Measurements from ENCODE around the gene LHX4. TPM values are rescaled to one million over a fixed set of nuclear protein-coding genes. Genes with fewer than 3 reads are reported as not detected.

Gene LHX4
- total RNA-seq, 4 donors from 2014 or later = 0.48 to 1.2 TPM; not detected in 2

DNA sequence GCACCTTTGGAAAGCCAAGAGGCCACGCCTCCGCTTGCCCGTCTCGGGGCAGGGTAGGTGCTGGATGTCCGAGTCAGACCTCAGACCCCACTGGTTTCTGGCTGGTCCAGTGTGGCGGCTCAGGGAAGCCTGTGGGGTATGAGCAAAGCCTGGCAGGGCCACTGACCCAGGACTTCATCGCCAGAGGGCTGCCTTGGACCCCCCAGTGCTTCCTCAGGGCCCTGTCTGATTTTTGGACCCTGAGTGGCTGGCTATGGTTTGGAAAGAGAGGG, 20.4 kb downstream of the LHX4 start:
- H3K4me1 ChIP-seq = no peaks in the 10 kb centered on the region
- peaks cover 17% of the 10 kb centered on the region for H3K27me3 ChIP-seq
- intact Hi-C loops (cut with DNase I; ENCODE audit: low total_unique reads) = loop anchor here (10.0 kb wide), 1 partner anchor 224 kb away; no protein-coding TSS in a partner anchor
- no peak overlapping the region for H3K4me3 ChIP-seq
- H3K36me3 ChIP-seq = no peaks in the 10 kb centered on the region
- H3K9me3 ChIP-seq = no peaks in the 10 kb centered on the region
- 66 to 100% methylated on average over 3 to 7 of the region's 7 CpGs for WGBS, 2 donors (ENCODE audit: low coverage in 1 of 2)
- TF ChIP-seq POLR2AphosphoS5 (IDR thresholded peaks at IDR 0.05) = no peak
- TF ChIP-seq POLR2A (IDR thresholded peaks at IDR 0.05) = no peak
- TF ChIP-seq, protein P1, sequence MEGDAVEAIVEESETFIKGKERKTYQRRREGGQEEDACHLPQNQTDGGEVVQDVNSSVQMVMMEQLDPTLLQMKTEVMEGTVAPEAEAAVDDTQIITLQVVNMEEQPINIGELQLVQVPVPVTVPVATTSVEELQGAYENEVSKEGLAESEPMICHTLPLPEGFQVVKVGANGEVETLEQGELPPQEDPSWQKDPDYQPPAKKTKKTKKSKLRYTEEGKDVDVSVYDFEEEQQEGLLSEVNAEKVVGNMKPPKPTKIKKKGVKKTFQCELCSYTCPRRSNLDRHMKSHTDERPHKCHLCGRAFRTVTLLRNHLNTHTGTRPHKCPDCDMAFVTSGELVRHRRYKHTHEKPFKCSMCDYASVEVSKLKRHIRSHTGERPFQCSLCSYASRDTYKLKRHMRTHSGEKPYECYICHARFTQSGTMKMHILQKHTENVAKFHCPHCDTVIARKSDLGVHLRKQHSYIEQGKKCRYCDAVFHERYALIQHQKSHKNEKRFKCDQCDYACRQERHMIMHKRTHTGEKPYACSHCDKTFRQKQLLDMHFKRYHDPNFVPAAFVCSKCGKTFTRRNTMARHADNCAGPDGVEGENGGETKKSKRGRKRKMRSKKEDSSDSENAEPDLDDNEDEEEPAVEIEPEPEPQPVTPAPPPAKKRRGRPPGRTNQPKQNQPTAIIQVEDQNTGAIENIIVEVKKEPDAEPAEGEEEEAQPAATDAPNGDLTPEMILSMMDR (IDR thresholded peaks at IDR 0.05) = no peak
- TF ChIP-seq EP300 (IDR thresholded peaks at IDR 0.05; ENCODE audit: low read depth) = no peak
- H3K27ac ChIP-seq = no peak overlapping the region
- no peak for DNase-seq
- in situ Hi-C loops (cut with MboI; ENCODE audit: low pct_ligation_motif_present in 1 of 4, low pct_unique_long_range_greater_than_20kb in 1 of 4, low sequenced_read_pairs in 3 of 4) = loop anchor here (5.0 to 25.0 kb wide), 4 partner anchors 164 to 237 kb away; no protein-coding TSS in a partner anchor

DNA sequence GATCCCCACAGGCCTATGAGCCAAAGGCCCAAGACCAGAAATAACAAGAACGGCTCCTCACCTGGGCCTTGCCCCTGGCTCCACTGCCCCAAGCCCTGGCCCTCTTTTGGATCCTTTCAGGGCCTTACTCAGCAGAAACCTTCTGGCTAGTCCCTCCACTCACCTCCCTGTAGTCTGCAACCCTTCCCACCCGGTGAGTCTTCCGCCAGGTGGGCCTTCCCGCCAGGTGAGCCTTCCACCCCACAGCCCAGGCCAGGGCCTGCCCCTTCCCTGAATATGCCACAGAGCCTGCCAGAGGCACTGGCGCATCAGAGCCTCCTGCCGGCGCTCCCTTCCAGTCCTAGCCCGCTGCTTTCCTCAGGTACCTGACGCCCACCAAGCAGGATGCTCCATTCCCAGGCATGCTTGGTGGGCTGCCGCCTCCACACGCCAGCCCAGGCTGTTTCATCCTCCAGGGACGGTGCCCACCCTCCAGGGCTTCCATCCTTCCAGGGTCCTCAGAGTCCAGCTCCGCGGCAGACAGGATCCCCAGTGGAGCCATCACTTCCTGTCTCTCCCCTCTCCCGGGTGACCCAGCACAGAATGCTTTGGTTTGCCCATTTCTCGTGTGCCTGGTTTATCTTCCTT, 20.9 kb downstream of the LHX4 start:
- Histone ChIP-seq H3K36me3 (no peaks in the 10 kb centered on the region), H3K27ac (no peak overlapping the region), H3K27me3 (peaks cover 21% of the 10 kb centered on the region), H3K9me3 (no peaks in the 10 kb centered on the region), H3K4me1 (no peaks in the 10 kb centered on the region), H3K4me3 (no peak overlapping the region)
- no peak for DNase-seq
- in situ Hi-C loops (cut with MboI; ENCODE audit: low pct_ligation_motif_present in 1 of 4, low pct_unique_long_range_greater_than_20kb in 1 of 4, low sequenced_read_pairs in 3 of 4) = loop anchor here (5.0 to 25.0 kb wide), 4 partner anchors 164 to 236 kb away; no protein-coding TSS in a partner anchor
- intact Hi-C loops (cut with DNase I; ENCODE audit: low total_unique reads) = loop anchor here (10.0 kb wide), 1 partner anchor 224 kb away; no protein-coding TSS in a partner anchor
- WGBS, 2 donors (ENCODE audit: low coverage in 1 of 2) = 65 to 90% methylated on average over 2 to 16 of the region's 16 CpGs
- no peak for TF ChIP-seq POLR2A (IDR thresholded peaks at IDR 0.05)
- TF ChIP-seq EP300 (IDR thresholded peaks at IDR 0.05; ENCODE audit: low read depth) = no peak
- TF ChIP-seq POLR2AphosphoS5 (IDR thresholded peaks at IDR 0.05) = no peak
- TF ChIP-seq, protein P1 (IDR thresholded peaks at IDR 0.05) = no peak

DNA sequence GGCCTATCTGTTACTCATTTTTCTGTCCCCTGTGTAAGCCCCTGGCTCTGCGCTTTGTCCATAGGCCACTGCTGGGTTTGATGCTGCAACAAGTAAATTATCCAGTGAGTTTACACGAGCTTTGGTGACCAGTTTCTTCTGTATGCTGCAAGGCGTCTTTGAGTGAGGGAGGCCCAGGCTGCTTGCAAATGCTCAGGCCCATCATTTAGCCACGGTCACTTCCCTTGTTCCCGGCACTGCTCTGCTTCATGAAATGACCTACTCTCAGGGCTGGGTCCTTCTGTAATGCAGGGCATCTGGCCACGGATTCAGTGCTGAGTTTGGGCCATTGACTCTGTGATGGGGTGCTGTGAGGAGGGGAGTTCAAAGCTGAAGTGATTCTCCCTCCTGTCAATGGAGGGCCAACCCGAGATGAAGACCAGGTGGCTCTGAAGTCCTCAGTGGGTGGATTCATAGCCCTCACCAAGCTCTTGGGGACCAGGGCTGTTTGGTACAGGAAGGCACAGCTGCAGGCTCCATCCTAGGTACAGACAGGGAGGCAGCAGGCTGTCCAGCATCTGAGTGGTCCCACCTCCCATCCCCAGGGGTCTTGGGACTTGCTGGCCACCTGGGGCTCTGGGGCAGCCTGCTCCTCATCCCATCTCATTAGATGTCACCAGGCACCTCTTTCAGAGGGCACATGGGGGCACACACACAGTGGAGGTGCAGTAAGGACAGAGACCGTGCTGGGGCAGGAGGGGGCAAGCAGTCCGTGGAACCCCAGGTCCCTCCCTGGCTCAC, 21.7 kb downstream of the LHX4 start:
- no peaks in the 10 kb centered on the region for H3K9me3 ChIP-seq
- TF ChIP-seq POLR2AphosphoS5 (IDR thresholded peaks at IDR 0.05) (no peak), EP300 (IDR thresholded peaks at IDR 0.05; ENCODE audit: low read depth) (no peak), POLR2A (IDR thresholded peaks at IDR 0.05) (no peak)
- no peak overlapping the region for H3K4me3 ChIP-seq
- no peaks in the 10 kb centered on the region for H3K4me1 ChIP-seq
- no peak overlapping the region for H3K27ac ChIP-seq
- H3K27me3 ChIP-seq = peaks cover 27% of the 10 kb centered on the region
- H3K36me3 ChIP-seq = no peaks in the 10 kb centered on the region
- 83% methylated on average over 8 of the region's 9 CpGs; no CpG with 5 or more reads in 1 of the 2 donors for WGBS, 2 donors (ENCODE audit: low coverage in 1 of 2)
- in situ Hi-C loops (cut with MboI; ENCODE audit: low pct_ligation_motif_present in 1 of 4, low pct_unique_long_range_greater_than_20kb in 1 of 4, low sequenced_read_pairs in 3 of 4) (loop anchor here (5.0 to 25.0 kb wide), 4 partner anchors 163 to 236 kb away; no protein-coding TSS in a partner anchor), intact Hi-C loops (cut with DNase I; ENCODE audit: low total_unique reads) (loop anchor here (10.0 kb wide), 1 partner anchor 223 kb away; no protein-coding TSS in a partner anchor)
- no peak for DNase-seq

DNA sequence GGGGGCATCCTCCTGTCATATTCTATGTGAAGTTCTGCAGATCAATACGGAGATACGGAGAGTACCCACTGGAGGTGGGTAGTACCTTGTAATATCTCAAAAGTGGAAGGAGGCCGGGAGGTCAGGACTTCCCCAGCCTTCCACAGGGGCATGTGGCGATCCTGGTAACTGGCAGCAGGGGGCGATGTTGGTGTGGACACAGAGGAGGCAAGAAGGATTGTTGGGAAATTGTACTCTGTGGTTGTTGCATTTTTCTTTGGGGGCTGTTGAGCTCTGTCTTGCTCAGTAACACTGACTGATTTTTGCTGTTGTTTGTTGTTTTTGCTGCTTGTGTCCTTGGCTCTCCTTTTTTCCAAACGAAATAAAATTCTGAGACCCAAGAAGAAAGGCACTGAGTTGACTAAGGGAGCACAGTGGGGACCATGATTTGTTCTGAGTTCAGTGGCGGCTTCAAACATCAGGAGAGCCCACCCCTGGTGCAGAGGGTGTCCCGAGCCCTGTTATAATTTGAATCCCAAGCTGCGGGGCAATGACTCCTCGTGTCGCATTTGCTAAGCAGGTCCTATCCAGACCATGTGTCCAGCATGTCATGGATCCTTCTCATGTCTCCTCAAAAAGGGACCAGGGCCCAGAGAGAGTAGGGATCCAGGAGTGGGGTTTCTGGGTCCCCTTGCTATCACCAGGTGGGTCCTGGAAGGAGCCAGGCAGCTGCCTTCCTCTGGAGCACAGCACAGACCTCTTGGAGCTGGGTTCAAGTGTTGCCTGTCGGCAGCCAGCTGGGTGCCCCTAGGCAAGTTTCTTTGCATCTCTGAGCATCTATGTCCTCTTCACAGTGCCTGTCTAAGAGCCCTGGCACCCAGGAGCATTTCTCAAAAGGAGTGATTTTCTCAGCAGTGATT, 22.8 kb downstream of the LHX4 start:
- no peak overlapping the region for H3K4me3 ChIP-seq
- intact Hi-C loops (cut with DNase I; ENCODE audit: low total_unique reads) = loop anchor here (10.0 kb wide), 1 partner anchor 222 kb away; no protein-coding TSS in a partner anchor
- in situ Hi-C loops (cut with MboI; ENCODE audit: low pct_ligation_motif_present in 1 of 4, low pct_unique_long_range_greater_than_20kb in 1 of 4, low sequenced_read_pairs in 3 of 4) = loop anchor here (5.0 to 25.0 kb wide), 4 partner anchors 162 to 234 kb away; no protein-coding TSS in a partner anchor
- no peaks in the 10 kb centered on the region for H3K36me3 ChIP-seq
- H3K27me3 ChIP-seq = peaks cover 38% of the 10 kb centered on the region
- no peak overlapping the region for H3K27ac ChIP-seq
- peak; percentile 84 for DNase-seq
- TF ChIP-seq POLR2AphosphoS5 (IDR thresholded peaks at IDR 0.05) = no peak
- TF ChIP-seq, protein P1 (IDR thresholded peaks at IDR 0.05) = peak; percentile 76 to 95 (median 81)
- no peak for TF ChIP-seq POLR2A (IDR thresholded peaks at IDR 0.05)
- TF ChIP-seq EP300 (IDR thresholded peaks at IDR 0.05; ENCODE audit: low read depth) = no peak
- WGBS, 2 donors (ENCODE audit: low coverage in 1 of 2) = 58 to 60% methylated on average over 1 to 12 of the region's 12 CpGs
- no peaks in the 10 kb centered on the region for H3K4me1 ChIP-seq
- H3K9me3 ChIP-seq = no peaks in the 10 kb centered on the region

Measured in transverse colon (tissue), 4 donors.